ENCODE data around the gene KCNG1.

Gene KCNG1, protein sequence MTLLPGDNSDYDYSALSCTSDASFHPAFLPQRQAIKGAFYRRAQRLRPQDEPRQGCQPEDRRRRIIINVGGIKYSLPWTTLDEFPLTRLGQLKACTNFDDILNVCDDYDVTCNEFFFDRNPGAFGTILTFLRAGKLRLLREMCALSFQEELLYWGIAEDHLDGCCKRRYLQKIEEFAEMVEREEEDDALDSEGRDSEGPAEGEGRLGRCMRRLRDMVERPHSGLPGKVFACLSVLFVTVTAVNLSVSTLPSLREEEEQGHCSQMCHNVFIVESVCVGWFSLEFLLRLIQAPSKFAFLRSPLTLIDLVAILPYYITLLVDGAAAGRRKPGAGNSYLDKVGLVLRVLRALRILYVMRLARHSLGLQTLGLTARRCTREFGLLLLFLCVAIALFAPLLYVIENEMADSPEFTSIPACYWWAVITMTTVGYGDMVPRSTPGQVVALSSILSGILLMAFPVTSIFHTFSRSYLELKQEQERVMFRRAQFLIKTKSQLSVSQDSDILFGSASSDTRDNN

DNA sequence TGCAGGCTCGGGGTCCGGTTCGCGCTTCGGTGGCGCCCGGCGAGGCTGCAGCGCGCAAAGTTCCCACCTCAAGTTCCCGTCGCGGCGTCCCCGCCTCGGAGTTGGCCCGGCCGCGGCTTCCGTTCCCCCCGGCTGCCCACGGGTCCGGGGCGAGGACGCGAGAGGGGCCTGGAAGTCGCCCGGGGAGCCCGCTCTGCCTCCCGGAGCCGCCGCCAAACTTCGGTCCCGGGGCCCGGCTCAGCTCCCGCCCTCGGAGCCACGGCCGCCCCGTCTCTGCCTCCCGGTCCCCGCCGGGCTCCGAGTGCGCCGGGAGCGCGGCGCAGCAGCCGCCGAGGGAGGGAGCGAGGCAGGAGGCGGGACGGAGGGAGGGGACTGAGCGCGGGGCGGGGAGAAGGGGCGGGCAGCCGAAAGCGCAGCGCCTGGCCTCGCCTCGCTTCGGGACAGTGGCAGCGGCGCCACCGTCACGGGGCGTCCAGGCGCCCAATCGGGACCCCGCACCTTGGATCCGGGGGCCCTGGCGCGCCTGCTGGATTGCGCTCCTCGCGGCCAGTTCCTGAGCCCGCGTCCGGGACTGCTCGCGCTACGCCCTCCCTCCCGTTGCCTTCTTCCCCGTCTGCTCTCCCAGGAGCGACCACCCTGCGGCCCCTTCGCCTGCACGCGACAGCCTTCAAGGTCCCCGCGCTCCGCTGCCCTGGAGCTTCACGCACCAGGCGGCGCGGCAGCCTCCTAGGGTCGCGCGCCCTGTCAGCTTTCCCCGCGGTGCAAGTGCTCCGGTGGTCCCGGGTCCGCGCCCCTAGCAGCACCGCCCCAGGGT lies at the start of gene KCNG1:
KCNG1 (minus strand) TSS at position 305 of the 814 bp plus-strand sequence. CDS start 12,769 bp downstream, outside the sequence.
- Histone ChIP-seq H3K36me3 (peaks cover 0 to 30% (median 21%) of the 10 kb centered on the region in 11 experiments; a peak in 14 of 22 replicates), H4K20me1 (peaks cover 0 to 43% (median 28%) of the 10 kb centered on the region in 11 experiments; a peak in 16 of 22 replicates), H3K9me3 (replicated peaks in 1 of 11) (no peaks in the 10 kb centered on the region), H3K4me1 (peaks cover 35 to 56% (median 40%) of the 10 kb centered on the region in 10 experiments), H3K27ac (peak within 1 kb of the TSS; percentile 40 to 89 (median 85); a peak in 21 of 22 replicates), H3K9ac (peak within 1 kb of the TSS; percentile 79 to 93 (median 89)), H3K4me3 (peak within 1 kb of the TSS; percentile 67 to 85 (median 77)), H3K4me2 (peak within 1 kb of the TSS; percentile 88 to 99 (median 94)), H3K27me3 (peaks cover 0 to 30% (median 13%) of the 10 kb centered on the region in 11 experiments; a peak in 14 of 22 replicates)
- no peak for TF ChIP-seq Cebpa-rat (IDR thresholded peaks at IDR 0.05)

DNA sequence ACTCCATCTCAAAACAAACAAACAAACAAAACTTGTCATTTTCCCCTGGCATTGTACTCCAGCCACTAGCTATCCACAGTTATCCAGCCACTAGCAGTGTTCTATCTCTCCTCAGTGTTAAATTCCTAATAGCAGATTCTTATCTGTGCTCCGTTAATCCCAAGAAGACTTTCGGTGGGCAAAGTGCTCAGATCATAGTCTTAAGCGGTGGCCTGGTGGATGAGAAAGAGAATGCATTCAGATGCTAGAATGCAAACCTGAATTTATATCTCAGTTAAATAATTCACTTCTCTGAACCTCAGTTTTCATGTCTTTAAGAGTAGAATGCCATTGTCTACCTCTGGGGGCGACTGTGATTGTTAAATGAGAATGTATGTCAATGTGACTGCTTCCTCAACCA lies 47.7 kb upstream of the KCNG1 start:
- no peak overlapping the region for H3K4me3 ChIP-seq
- H3K27ac ChIP-seq, result no peak overlapping the region
- no peaks in the 10 kb centered on the region for H4K20me1 ChIP-seq
- peaks cover 0 to 6% (median 0%) of the 10 kb centered on the region in 10 experiments; a peak in 2 of 20 replicates for H3K4me1 ChIP-seq
- no peak for TF ChIP-seq Cebpa-rat (IDR thresholded peaks at IDR 0.05)
- H3K36me3 ChIP-seq, result no peaks in the 10 kb centered on the region
- no peak overlapping the region for H3K4me2 ChIP-seq
- no peaks in the 10 kb centered on the region for H3K27me3 ChIP-seq
- H3K9ac ChIP-seq, result no peak overlapping the region
- H3K9me3 ChIP-seq (replicated peaks in 1 of 11), result peaks cover 0 to 7% (median 3%) of the 10 kb centered on the region in 11 experiments; a peak in 7 of 22 replicates

GRCh38 chr20:51067792-51068191 lies 44.9 kb upstream of the KCNG1 start:
- Histone ChIP-seq H3K36me3 (no peaks in the 10 kb centered on the region), H3K27me3 (no peaks in the 10 kb centered on the region), H3K4me3 (no peak overlapping the region), H3K9me3 (replicated peaks in 1 of 11) (0 out of 22 replicates have a peak, but pooled peaks cover 0 to 5% (median 0%) of the 10 kb centered on the region in 11 experiments), H3K9ac (no peak overlapping the region), H3K4me2 (no peak overlapping the region), H4K20me1 (no peaks in the 10 kb centered on the region), H3K4me1 (peaks cover 0 to 6% (median 0%) of the 10 kb centered on the region in 10 experiments; a peak in 2 of 20 replicates), H3K27ac (no peak overlapping the region)
- TF ChIP-seq Cebpa-rat (IDR thresholded peaks at IDR 0.05), result no peak

DNA sequence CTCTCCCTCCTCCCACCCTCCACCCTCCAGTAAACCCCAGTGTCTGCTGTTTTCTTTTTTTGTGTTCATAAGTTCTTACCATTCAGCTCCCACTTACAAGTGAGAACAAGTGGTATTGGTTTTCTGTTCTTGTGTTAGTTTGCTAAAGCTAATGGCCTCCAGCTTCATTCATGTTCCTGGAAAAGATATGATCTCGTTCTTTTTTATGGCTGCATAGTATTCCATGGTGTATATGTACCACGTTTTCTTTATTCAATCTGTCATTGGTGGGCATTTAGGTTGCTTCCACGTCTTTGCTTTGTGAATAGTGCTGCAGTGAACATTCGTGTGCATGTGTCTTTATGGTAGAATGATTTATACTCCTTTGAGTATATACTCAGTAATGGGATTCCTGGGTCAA lies 42.7 kb upstream of the KCNG1 start:
- H3K9me3 ChIP-seq (replicated peaks in 1 of 11), result 0 out of 22 replicates have a peak, but pooled peaks cover 0 to 5% (median 0%) of the 10 kb centered on the region in 11 experiments
- no peak for TF ChIP-seq Cebpa-rat (IDR thresholded peaks at IDR 0.05)
- peaks cover under 1 to 6% (median 1%) of the 10 kb centered on the region in 10 experiments; a peak in 9 of 20 replicates for H3K4me1 ChIP-seq
- H3K27me3 ChIP-seq, result no peaks in the 10 kb centered on the region
- no peak overlapping the region for H3K4me3 ChIP-seq
- no peaks in the 10 kb centered on the region for H3K36me3 ChIP-seq
- H3K27ac ChIP-seq, result no peak overlapping the region
- no peak overlapping the region for H3K9ac ChIP-seq
- no peak overlapping the region for H3K4me2 ChIP-seq
- H4K20me1 ChIP-seq, result no peaks in the 10 kb centered on the region

DNA sequence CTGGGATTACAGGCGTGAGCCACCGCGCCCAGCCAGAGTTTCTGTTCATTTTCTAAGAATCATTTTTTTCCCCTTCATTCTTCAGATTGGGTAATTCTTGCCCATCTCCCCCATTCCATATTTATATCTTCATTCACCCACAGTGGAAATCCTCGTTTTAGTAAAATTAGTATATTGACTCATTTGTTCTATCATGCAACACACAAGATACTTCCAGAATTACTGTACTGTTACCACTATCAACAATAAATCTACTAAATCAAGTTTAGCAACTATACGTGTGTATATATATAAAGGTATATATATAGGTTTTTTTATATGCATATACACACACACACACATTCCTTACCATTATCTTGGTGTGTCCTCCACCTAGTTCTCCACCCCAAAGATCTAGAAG lies 41.2 kb upstream of the KCNG1 start:
- Histone ChIP-seq H3K27me3 (no peaks in the 10 kb centered on the region), H3K9me3 (replicated peaks in 1 of 11) (0 out of 22 replicates have a peak, but pooled peaks cover 0 to 5% (median 0%) of the 10 kb centered on the region in 11 experiments)
- no peak for TF ChIP-seq Cebpa-rat (IDR thresholded peaks at IDR 0.05)

GRCh38 chr20:51062065-51062464 lies 39.2 kb upstream of the KCNG1 start:
- Histone ChIP-seq H3K36me3 (no peaks in the 10 kb centered on the region), H4K20me1 (no peaks in the 10 kb centered on the region), H3K4me1 (peaks cover 8 to 21% (median 15%) of the 10 kb centered on the region in 10 experiments; a peak in 19 of 20 replicates), H3K27ac (no peak overlapping the region), H3K9ac (no peak overlapping the region), H3K9me3 (replicated peaks in 1 of 11) (peaks cover 0 to 9% (median under 1%) of the 10 kb centered on the region in 11 experiments; a peak in 8 of 22 replicates), H3K27me3 (no peaks in the 10 kb centered on the region), H3K4me2 (no peak overlapping the region; a peak in 1 of 22 replicates), H3K4me3 (no peak overlapping the region)
- TF ChIP-seq Cebpa-rat (IDR thresholded peaks at IDR 0.05), result no peak

More for the DNA sequence above, 41.2 kb upstream of the KCNG1 start:
- Histone ChIP-seq H3K9ac (no peak overlapping the region), H3K36me3 (no peaks in the 10 kb centered on the region), H3K27ac (no peak overlapping the region), H3K4me2 (no peak overlapping the region), H3K4me3 (no peak overlapping the region), H3K4me1 (peaks cover 8 to 18% (median 15%) of the 10 kb centered on the region in 10 experiments; a peak in 19 of 20 replicates), H4K20me1 (no peaks in the 10 kb centered on the region)

- no peak for TF ChIP-seq Cebpa-rat (IDR thresholded peaks at IDR 0.05)
- H3K36me3 ChIP-seq, result no peaks in the 10 kb centered on the region
- H3K4me2 ChIP-seq, result no peak overlapping the region
- H3K9me3 ChIP-seq (replicated peaks in 1 of 11), result peaks cover 0 to 14% (median 6%) of the 10 kb centered on the region in 11 experiments; a peak in 13 of 22 replicates
- no peak overlapping the region for H3K27ac ChIP-seq
- H3K4me1 ChIP-seq, result peaks cover 8 to 21% (median 15%) of the 10 kb centered on the region in 10 experiments; a peak in 19 of 20 replicates
- H3K4me3 ChIP-seq, result no peak overlapping the region
- H4K20me1 ChIP-seq, result no peaks in the 10 kb centered on the region
- no peaks in the 10 kb centered on the region for H3K27me3 ChIP-seq
- no peak overlapping the region for H3K9ac ChIP-seq
Observed at GRCh38 chr20:51061418-51062045, 38.6 kb upstream of the KCNG1 start.

DNA sequence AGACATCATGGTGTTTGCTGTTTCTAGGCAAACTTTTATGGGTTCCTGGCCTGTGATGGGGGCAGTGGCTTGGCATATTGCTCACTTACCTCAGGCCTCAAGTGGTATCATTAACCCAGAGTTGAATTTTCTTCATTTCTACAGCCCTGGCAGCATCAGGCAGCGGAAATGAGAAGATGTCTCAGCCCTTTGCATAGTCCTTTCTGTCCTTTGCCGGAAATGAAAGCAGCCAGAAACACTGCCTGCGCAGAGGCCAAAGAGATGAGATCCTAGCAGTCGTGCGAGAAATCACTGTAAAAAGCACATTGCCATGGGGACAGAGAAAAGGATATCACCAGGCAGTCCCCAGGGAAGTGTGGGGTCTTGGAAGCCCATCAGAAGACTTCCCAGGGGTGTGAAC lies 37.4 kb upstream of the KCNG1 start:
- peaks cover 0 to 10% (median 6%) of the 10 kb centered on the region in 11 experiments; a peak in 13 of 22 replicates for H3K9me3 ChIP-seq (replicated peaks in 1 of 11)
- no peaks in the 10 kb centered on the region for H4K20me1 ChIP-seq
- H3K27me3 ChIP-seq, result no peaks in the 10 kb centered on the region
- H3K4me1 ChIP-seq, result peaks cover 8 to 21% (median 15%) of the 10 kb centered on the region in 10 experiments; a peak in 19 of 20 replicates
- H3K27ac ChIP-seq, result no peak overlapping the region
- H3K36me3 ChIP-seq, result no peaks in the 10 kb centered on the region
- H3K4me2 ChIP-seq, result peak overlapping the region; percentile 7 to 76 (median 65); a peak in 21 of 22 replicates
- H3K9ac ChIP-seq, result no peak overlapping the region
- no peak overlapping the region for H3K4me3 ChIP-seq
- TF ChIP-seq Cebpa-rat (IDR thresholded peaks at IDR 0.05), result no peak

Data from BLaER1 treated with 17β-estradiol and CSF1 and Interleukin-3, amounts not matched to agents 10 nM and 100 nM (cell line).